MM.1S (cell line): ENCODE measurements around the gene STXBP6.

Source experiments
- DNase-seq: peaks from one replicate; pipeline ENCODE4 v3.0.0-alpha.2; 2015
- H2AFZ ChIP-seq: fragments of 300-600 bp; sonication (generic); 2 replicates; pipeline ENCODE4 v1.6.0; 2016; ENCODE audit warnings: antibody characterized with exemption, low read length
- H3F3A ChIP-seq: fragments of 300-600 bp; sonication (generic); 2 replicates; pipeline ENCODE4 v1.6.1; 2016; ENCODE audit warnings: mild to moderate bottlenecking, antibody characterized with exemption, low read length, moderate library complexity, mixed read lengths; ENCODE audit not compliant: insufficient read depth
- H3K27ac ChIP-seq: fragments of 300-600 bp; sonication (generic); 2 replicates; pipeline ENCODE4 v1.5.1; 2016; ENCODE audit warnings: mild to moderate bottlenecking, low read length
- H3K27me3 ChIP-seq: fragments of 300-600 bp; sonication (generic); replicated peaks from 2 replicates; pipeline ENCODE4 v1.6.0; 2016; ENCODE audit warnings: low read length; ENCODE audit not compliant: insufficient read depth
- H3K36me3 ChIP-seq: fragments of 300-600 bp; sonication (generic); replicated peaks from 2 replicates; pipeline ENCODE4 v1.6.1; 2016; ENCODE audit warnings: mild to moderate bottlenecking, low read length, mixed read lengths; ENCODE audit not compliant: insufficient read depth
- H3K4me1 ChIP-seq: fragments of 300-600 bp; sonication (generic); 2 replicates; pipeline ENCODE4 v1.6.1; 2016; ENCODE audit warnings: low read length, mixed read lengths
- H3K4me2 ChIP-seq: fragments of 300-600 bp; sonication (generic); 2 replicates; pipeline ENCODE4 v1.6.0; 2016; ENCODE audit warnings: low read depth, low read length
- H3K4me3 ChIP-seq: fragments of 300-600 bp; sonication (generic); 2 replicates; pipeline ENCODE4 v1.5.1; 2016; ENCODE audit warnings: low read length, mixed read lengths
- H3K79me2 ChIP-seq: fragments of 300-600 bp; sonication (generic); 2 replicates; pipeline ENCODE4 v1.6.1; 2016; ENCODE audit warnings: mixed run types, low read length, mixed read lengths
- H3K9ac ChIP-seq: fragments of 300-600 bp; sonication (generic); 2 replicates; pipeline ENCODE4 v1.6.1; 2016; ENCODE audit warnings: low read length, mixed read lengths
- H3K9me2 ChIP-seq: fragments of 300-600 bp; sonication (generic); replicated peaks from 2 replicates; pipeline ENCODE4 v1.6.1; 2016; ENCODE audit warnings: mild to moderate bottlenecking, low read length, mixed read lengths; ENCODE audit not compliant: insufficient read depth
- H3K9me3 ChIP-seq: fragments of 300-600 bp; sonication (generic); replicated peaks from 2 replicates; pipeline ENCODE4 v1.6.1; 2016; ENCODE audit warnings: mild to moderate bottlenecking, low read length, mixed read lengths; ENCODE audit not compliant: insufficient read depth
- H4K20me1 ChIP-seq: fragments of 300-600 bp; sonication (generic); 2 replicates; pipeline ENCODE4 v1.6.1; 2016; ENCODE audit warnings: mild to moderate bottlenecking, low read length, moderate library complexity, mixed read lengths; ENCODE audit not compliant: insufficient read depth
- EZH2 ChIP-seq: fragments of 300-600 bp; sonication (generic); optimal IDR thresholded peaks from 2 replicates; pipeline ENCODE3; 2017; ENCODE audit warnings: low read depth, mild to moderate bottlenecking, antibody characterized with exemption, low read length, mixed read lengths
- EZH2phosphoT487 ChIP-seq: fragments of 300-600 bp; sonication (generic); IDR thresholded peaks from 2 replicates; pipeline ENCODE4 v1.6.1; 2018; ENCODE audit warnings: antibody characterized with exemption, low read length
- TF ChIP-seq, protein P1 (sequence below): fragments of 300-600 bp; sonication (generic); IDR thresholded peaks from 2 replicates; pipeline ENCODE4 v1.5.1; 2016; ENCODE audit warnings: antibody characterized with exemption, low read length, mixed read lengths

The STXBP6 gene

DNA sequence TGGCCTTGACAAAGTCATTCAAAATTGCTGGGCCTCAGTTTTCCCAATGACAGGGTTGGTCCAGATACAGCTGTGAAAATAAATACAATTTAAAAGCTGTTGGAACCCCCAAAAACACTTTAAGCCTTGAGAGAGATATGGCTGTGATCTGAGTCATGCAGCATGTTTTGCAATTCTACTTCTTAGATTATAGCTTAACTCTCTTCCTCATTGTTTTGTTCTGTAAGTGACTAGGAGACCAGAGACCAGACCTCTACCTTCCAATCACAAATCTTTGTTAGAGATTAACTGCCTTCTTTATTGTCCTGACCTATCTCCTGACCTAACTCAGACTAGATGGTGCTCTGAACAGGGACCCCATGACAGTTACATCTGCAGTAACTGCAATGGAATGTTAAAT is 198.1 kb downstream of the STXBP6 start:
- Histone ChIP-seq H3K36me3 (no peaks in the 10 kb centered on the region), H3F3A (no peaks in the 10 kb centered on the region), H3K4me2 (no peak overlapping the region), H4K20me1 (no peaks in the 10 kb centered on the region), H3K27me3 (no peaks in the 10 kb centered on the region), H3K9ac (no peak overlapping the region), H3K9me3 (no peaks in the 10 kb centered on the region), H3K9me2 (no peaks in the 10 kb centered on the region), H3K4me3 (no peak overlapping the region), H2AFZ (no peak overlapping the region), H3K27ac (no peak overlapping the region), H3K4me1 (no peaks in the 10 kb centered on the region), H3K79me2 (no peaks in the 10 kb centered on the region)
- DNase-seq = no peak
- TF ChIP-seq EZH2phosphoT487 = no peak
- TF ChIP-seq, protein P1, sequence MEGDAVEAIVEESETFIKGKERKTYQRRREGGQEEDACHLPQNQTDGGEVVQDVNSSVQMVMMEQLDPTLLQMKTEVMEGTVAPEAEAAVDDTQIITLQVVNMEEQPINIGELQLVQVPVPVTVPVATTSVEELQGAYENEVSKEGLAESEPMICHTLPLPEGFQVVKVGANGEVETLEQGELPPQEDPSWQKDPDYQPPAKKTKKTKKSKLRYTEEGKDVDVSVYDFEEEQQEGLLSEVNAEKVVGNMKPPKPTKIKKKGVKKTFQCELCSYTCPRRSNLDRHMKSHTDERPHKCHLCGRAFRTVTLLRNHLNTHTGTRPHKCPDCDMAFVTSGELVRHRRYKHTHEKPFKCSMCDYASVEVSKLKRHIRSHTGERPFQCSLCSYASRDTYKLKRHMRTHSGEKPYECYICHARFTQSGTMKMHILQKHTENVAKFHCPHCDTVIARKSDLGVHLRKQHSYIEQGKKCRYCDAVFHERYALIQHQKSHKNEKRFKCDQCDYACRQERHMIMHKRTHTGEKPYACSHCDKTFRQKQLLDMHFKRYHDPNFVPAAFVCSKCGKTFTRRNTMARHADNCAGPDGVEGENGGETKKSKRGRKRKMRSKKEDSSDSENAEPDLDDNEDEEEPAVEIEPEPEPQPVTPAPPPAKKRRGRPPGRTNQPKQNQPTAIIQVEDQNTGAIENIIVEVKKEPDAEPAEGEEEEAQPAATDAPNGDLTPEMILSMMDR = no peak
- no peak for TF ChIP-seq EZH2

DNA sequence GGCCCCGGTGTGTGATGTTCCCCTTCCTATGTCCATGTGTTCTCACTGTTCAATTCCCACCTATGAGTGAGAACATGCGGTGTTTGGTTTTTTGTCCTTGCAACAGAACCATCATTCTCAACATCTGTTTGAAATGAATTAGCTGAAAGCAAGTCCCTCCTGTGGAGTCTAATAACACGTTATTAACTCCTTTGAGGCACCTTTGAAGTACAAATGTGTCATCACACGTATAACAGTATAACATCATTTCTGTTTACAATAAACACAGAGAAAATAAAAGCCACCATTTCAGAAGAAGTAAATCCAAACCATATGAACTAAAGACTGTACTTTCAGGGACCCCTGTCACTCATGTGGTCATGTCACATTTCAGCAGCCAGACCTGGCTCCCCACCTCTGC is 198.5 kb downstream of the STXBP6 start:
- Histone ChIP-seq H3K27ac (no peak overlapping the region), H3K36me3 (no peaks in the 10 kb centered on the region), H3K4me3 (no peak overlapping the region), H3K9me3 (no peaks in the 10 kb centered on the region), H3K27me3 (no peaks in the 10 kb centered on the region), H3K9ac (no peak overlapping the region), H3K4me1 (no peaks in the 10 kb centered on the region), H3K4me2 (no peak overlapping the region), H3F3A (no peaks in the 10 kb centered on the region), H3K9me2 (no peaks in the 10 kb centered on the region), H4K20me1 (no peaks in the 10 kb centered on the region), H3K79me2 (no peaks in the 10 kb centered on the region), H2AFZ (no peak overlapping the region)
- DNase-seq = no peak
- TF ChIP-seq, protein P1 = no peak
- no peak for TF ChIP-seq EZH2phosphoT487
- no peak for TF ChIP-seq EZH2

DNA sequence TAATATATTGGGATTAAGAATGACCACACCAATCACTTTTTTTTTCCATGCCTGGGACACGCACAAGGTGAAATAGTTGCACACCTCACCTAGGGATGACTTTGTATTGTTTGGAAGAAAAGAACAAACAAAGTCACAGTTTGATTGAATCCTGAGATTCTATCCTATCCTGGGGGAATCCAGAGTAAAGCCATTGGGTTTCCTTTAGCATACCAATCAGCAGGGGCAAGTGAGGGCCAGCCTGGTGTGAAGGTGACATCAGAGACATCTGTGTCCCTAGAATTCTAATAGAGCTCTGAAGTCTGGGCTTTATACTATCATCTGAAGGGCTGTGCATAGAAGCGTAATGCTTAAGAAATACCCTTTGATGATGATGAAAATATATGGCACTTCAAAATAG is 199.9 kb downstream of the STXBP6 start:
- TF ChIP-seq EZH2 = no peak
- Histone ChIP-seq H3K36me3 (no peaks in the 10 kb centered on the region), H3K79me2 (no peaks in the 10 kb centered on the region), H4K20me1 (no peaks in the 10 kb centered on the region), H3K27me3 (no peaks in the 10 kb centered on the region), H3K9me3 (no peaks in the 10 kb centered on the region), H3K9me2 (no peaks in the 10 kb centered on the region), H2AFZ (no peak overlapping the region), H3K4me1 (no peaks in the 10 kb centered on the region), H3K4me3 (no peak overlapping the region), H3F3A (no peaks in the 10 kb centered on the region), H3K4me2 (no peak overlapping the region), H3K9ac (no peak overlapping the region), H3K27ac (no peak overlapping the region)
- no peak for DNase-seq

DNA sequence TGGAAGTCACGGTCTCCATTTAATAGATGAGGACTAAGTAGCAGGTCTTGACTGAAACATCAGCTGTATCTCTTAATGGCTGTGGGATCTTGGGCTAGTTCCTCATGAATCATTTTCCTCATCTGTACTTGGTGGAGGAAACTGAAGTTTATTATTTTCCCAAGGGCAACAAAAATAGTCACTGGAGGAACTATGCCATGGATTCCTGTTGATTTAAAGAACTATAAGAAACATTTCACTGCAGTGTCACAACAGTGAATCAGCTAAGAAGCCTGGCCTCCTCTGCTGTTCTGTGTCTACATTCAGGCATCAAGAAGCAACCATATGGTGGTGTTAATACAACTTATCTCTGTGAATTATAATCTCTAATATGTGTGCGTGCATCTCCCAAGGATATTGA is 200.5 kb downstream of the STXBP6 start:
- Histone ChIP-seq H3K27ac (no peak overlapping the region), H3K9me3 (no peaks in the 10 kb centered on the region), H3K79me2 (no peaks in the 10 kb centered on the region), H3K4me2 (no peak overlapping the region), H2AFZ (no peak overlapping the region), H4K20me1 (no peaks in the 10 kb centered on the region), H3K27me3 (no peaks in the 10 kb centered on the region), H3K4me3 (no peak overlapping the region), H3F3A (no peaks in the 10 kb centered on the region), H3K36me3 (no peaks in the 10 kb centered on the region), H3K4me1 (no peaks in the 10 kb centered on the region), H3K9ac (no peak overlapping the region), H3K9me2 (no peaks in the 10 kb centered on the region)
- DNase-seq = no peak
- TF ChIP-seq, protein P1 = no peak
